Measurements from ENCODE around the gene PTRHD1.

DNA sequence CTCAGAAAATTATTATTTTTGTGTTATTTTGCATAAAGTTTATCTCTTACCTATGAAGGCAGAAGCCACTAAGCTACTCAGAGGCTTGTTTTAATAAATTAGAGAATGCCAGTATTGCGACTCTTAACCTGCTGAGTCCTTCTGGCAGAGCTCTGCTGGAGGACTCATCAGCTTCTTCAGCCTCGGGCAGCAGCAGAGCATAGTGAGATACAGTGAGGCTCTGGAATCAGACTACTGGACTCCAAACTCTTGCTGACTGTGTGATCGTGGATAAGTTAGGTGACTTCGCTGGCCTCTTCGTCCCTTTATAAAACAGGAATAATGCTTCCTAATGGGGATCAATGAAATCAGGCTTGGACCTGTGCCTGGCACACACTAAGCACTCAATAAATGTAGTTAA is 1.7 kb downstream of the PTRHD1 start:
- TF ChIP-seq POLR2A (IDR thresholded peaks at IDR 0.05) (no peak), CTCF (IDR thresholded peaks at IDR 0.05) (no peak)
